HepG2 (cell line): ENCODE results near the gene METTL26. TPM values are rescaled to one million over a fixed set of nuclear protein-coding genes. Genes with fewer than 3 reads are reported as not detected.
A peak's percentile ranks its signal among the peaks of the same experiment; 100 is the strongest.

Source experiments
- FOSL2 ChIP-seq: sonication (generic); formaldehyde crosslinking; IDR thresholded peaks from 2 replicates; pipeline ENCODE4 v1.4.0; 2020; ENCODE audit warnings: missing genetic modification reagents
- HMG20A ChIP-seq: IDR thresholded peaks from 2 replicates; pipeline ENCODE4 v1.6.1; 2016; ENCODE audit warnings: borderline replicate concordance
- ISL2 ChIP-seq: sonication (generic); formaldehyde crosslinking; IDR thresholded peaks from 2 replicates; pipeline ENCODE4 v1.5.0; 2020; ENCODE audit warnings: missing genetic modification reagents
- JDP2 ChIP-seq: sonication (generic); formaldehyde crosslinking; IDR thresholded peaks from 2 replicates; pipeline ENCODE4 v1.8.1; 2022; ENCODE audit warnings: missing genetic modification reagents, borderline replicate concordance
- JUNB ChIP-seq: sonication (generic); formaldehyde crosslinking; IDR thresholded peaks from 2 replicates; pipeline ENCODE4 v1.8.0; 2022; ENCODE audit warnings: missing genetic modification reagents, mild to moderate bottlenecking, borderline replicate concordance
- KLF6 ChIP-seq: IDR thresholded peaks from 2 replicates; pipeline ENCODE4 v1.8.0; 2016; ENCODE audit warnings: missing biosample characterization, missing genetic modification reagents
- MAZ ChIP-seq, 2 experiments: sonication (generic) in 1 of 2; formaldehyde crosslinking in 1 of 2; IDR thresholded peaks; 2 replicates each; pipeline versions ENCODE4 v1.5.0 to v1.6.1; 2012 to 2020; ENCODE audit warnings: low read depth in 2 of 2, mild to moderate bottlenecking in 2 of 2, borderline replicate concordance in 1 of 2, improper control_type of control experiment in 1 of 2, low read length in 1 of 2, missing genetic modification reagents in 1 of 2, moderate library complexity in 1 of 2
- MIER2 ChIP-seq: IDR thresholded peaks from 2 replicates; pipeline ENCODE4 v1.6.1; 2016; ENCODE audit warnings: missing biosample characterization, missing genetic modification reagents
- MXI1 ChIP-seq: IDR thresholded peaks from 3 replicates; pipeline ENCODE4 v1.6.1; 2012; ENCODE audit warnings: low read depth, low read length, inconsistent platforms, borderline replicate concordance
- POLR2AphosphoS2 ChIP-seq: IDR thresholded peaks from 2 replicates; pipeline ENCODE4 v1.6.1; 2011; ENCODE audit warnings: low read depth, low read length, improper control_type of control experiment
- SATB2 ChIP-seq: sonication (generic); formaldehyde crosslinking; IDR thresholded peaks from 2 replicates; pipeline ENCODE4 v1.5.0; 2020; ENCODE audit warnings: missing genetic modification reagents
- SMARCC2 ChIP-seq: fragments of 450-650 bp; IDR thresholded peaks from 2 replicates; pipeline ENCODE4 v1.6.1; 2017; ENCODE audit warnings: antibody characterized with exemption, mild to moderate bottlenecking
- SOX13 ChIP-seq, 3 experiments: fragments of 450-650 bp in 1 of 3; sonication (generic) in 1 of 3; formaldehyde crosslinking in 1 of 3; IDR thresholded peaks in 2 of 3; conservative IDR thresholded peaks in 1 of 3; 2 replicates each; pipeline versions ENCODE4 v1.5.0 to v1.6.1; 2016 to 2020; ENCODE audit warnings: antibody characterized with exemption in 1 of 3, mild to moderate bottlenecking in 1 of 3, missing compliant biosample characterization in 1 of 3, missing genetic modification reagents in 1 of 3, moderate library complexity in 1 of 3
- TOE1 ChIP-seq: sonication (generic); formaldehyde crosslinking; IDR thresholded peaks from 2 replicates; pipeline ENCODE4 v1.4.0; 2020; ENCODE audit warnings: mild to moderate bottlenecking, missing genetic modification reagents
- TRIM24 ChIP-seq: sonication (generic); formaldehyde crosslinking; IDR thresholded peaks from 2 replicates; pipeline ENCODE4 v1.8.0; 2022; ENCODE audit warnings: mild to moderate bottlenecking, missing genetic modification reagents
- ZC3H13 ChIP-seq: sonication (generic); formaldehyde crosslinking; IDR thresholded peaks from 2 replicates; pipeline ENCODE4 v1.8.1; 2023; ENCODE audit warnings: mild to moderate bottlenecking, missing genetic modification reagents, moderate library complexity
- ZNF20 ChIP-seq: sonication (generic); formaldehyde crosslinking; IDR thresholded peaks from 2 replicates; pipeline ENCODE4 v1.4.0; 2020; ENCODE audit warnings: mild to moderate bottlenecking, moderate library complexity, missing genetic modification reagents
- ZNF224 ChIP-seq: sonication (generic); formaldehyde crosslinking; IDR thresholded peaks from 2 replicates; pipeline ENCODE4 v1.5.0; 2020; ENCODE audit warnings: mild to moderate bottlenecking, missing genetic modification reagents
- ZNF546 ChIP-seq: sonication (generic); formaldehyde crosslinking; conservative IDR thresholded peaks from 2 replicates; pipeline ENCODE4 v1.8.1; 2023; ENCODE audit warnings: mild to moderate bottlenecking, missing genetic modification reagents
- ZNF781 ChIP-seq: sonication (generic); formaldehyde crosslinking; IDR thresholded peaks from 2 replicates; pipeline ENCODE4 v1.5.1; 2020; ENCODE audit warnings: borderline replicate concordance, mild to moderate bottlenecking, missing genetic modification reagents; ENCODE audit errors: not compliant biosample characterization
- ZSCAN31 ChIP-seq: sonication (generic); formaldehyde crosslinking; IDR thresholded peaks from 2 replicates; pipeline ENCODE4 v1.5.0; 2020; ENCODE audit warnings: low read depth, mild to moderate bottlenecking, missing genetic modification reagents
- polyA plus RNA-seq, 8 experiments: library from polyadenylated mRNA; depleted of rRNA in 3 of 8; stranded (reverse) in 7 of 8; unstranded in 1 of 8; fragments of >200 nt; fragmentation: Illumina TruSeq in 4 of 8; extraction: Trizol in 4 of 8; gene quantifications; 2 replicates each; pipeline versions ENCODE4 v1.2.1 to v1.2.3, GENCODE V29; 2011 to 2016; ENCODE audit warnings: low read depth in 4 of 8, missing spikeins in 1 of 8, mixed read lengths in 1 of 8; ENCODE audit not compliant: insufficient read depth in 1 of 8
- total RNA-seq, 5 experiments: library from RNA; depleted of rRNA; stranded (reverse); fragments of >200 nt; fragmentation: Illumina TruSeq; extraction: Trizol; gene quantifications; 2 replicates each; pipeline ENCODE4 v1.2.3, GENCODE V29; 2016; ENCODE audit warnings: low read depth in 1 of 5
- TF ChIP-seq, protein P1 (sequence below): sonication (generic); formaldehyde crosslinking; IDR thresholded peaks from 2 replicates; pipeline ENCODE4 v1.8.1; 2023; ENCODE audit warnings: mild to moderate bottlenecking, inconsistent platforms, moderate library complexity, missing genetic modification reagents, borderline replicate concordance
- TF ChIP-seq, protein P2 (sequence below): sonication (generic); formaldehyde crosslinking; IDR thresholded peaks from 2 replicates; pipeline ENCODE4 v1.4.0; 2020; ENCODE audit warnings: mild to moderate bottlenecking, missing genetic modification reagents

Gene METTL26
- total and polyA plus RNA-seq, 2 of the 13 experiments (the other 11 are each of a cell fraction or from before 2014, with no cell fraction given), result 65.5 to 70.1 TPM

DNA sequence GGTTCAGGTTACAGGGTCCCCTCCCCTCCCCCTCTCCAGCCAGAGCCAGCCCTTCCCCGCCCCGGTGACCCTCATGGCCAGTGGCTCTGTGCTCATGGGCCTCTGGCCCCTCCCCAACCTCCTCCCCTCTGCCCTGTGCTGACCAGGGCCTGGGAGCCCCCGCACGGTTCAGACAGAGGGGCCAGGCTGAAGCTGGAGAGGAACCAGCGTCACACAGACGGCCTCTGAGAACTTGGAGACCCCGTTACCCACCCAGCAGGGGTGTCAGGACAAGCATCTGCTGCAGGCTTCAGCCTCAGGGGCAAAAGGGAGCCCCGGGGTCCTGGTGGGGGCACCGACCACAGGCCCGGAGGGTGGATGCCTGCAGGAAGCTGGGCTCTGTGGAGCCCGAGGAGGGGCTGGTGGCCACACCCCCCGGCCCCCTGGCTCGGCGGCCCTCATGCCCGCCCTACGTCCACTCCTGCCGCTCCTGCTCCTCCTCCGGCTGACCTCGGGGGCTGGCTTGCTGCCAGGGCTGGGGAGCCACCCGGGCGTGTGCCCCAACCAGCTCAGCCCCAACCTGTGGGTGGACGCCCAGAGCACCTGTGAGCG, 5.2 kb downstream of the METTL26 start, which contains the start of gene WFIKKN1 (continued):
- TF ChIP-seq TRIM24 (CRISPR knock-in tag) (no peak), FOSL2 (CRISPR knock-in tag) (no peak), ZNF20 (CRISPR knock-in tag) (no peak), ZSCAN31 (CRISPR knock-in tag) (peak; percentile 63; the same call in 1 of the 2 replicates), KLF6 (CRISPR knock-in tag) (no peak), JDP2 (CRISPR knock-in tag) (no peak), SATB2 (CRISPR knock-in tag) (no peak), SOX13 (IDR thresholded peaks at IDR 0.05) (no peak), SOX13 (CRISPR knock-in tag; conservative IDR thresholded peaks at IDR 0.05 in 1 of 2, IDR thresholded peaks at IDR 0.05 in 1 of 2) (no peak; a peak in 1 of 4 replicates), ZC3H13 (CRISPR knock-in tag) (0 out of 2 replicates have a peak, but pooled peaks have one; percentile 13), MIER2 (no peak), JUNB (CRISPR knock-in tag) (no peak), HMG20A (CRISPR knock-in tag) (0 out of 2 replicates have a peak, but pooled peaks have one; percentile 6), ZNF781 (CRISPR knock-in tag) (no peak), TOE1 (CRISPR knock-in tag) (no peak), MAZ (IDR thresholded peaks at IDR 0.05; ENCODE audit: borderline replicate concordance, low read depth, low read length) (no peak), MAZ (CRISPR knock-in tag; IDR thresholded peaks at IDR 0.05; ENCODE audit: low read depth) (peak; percentile 87), POLR2AphosphoS2 (no peak), SMARCC2 (no peak), ZNF546 (CRISPR knock-in tag) (no peak), ZNF224 (CRISPR knock-in tag) (0 out of 2 replicates have a peak, but pooled peaks have one; percentile 35), ISL2 (CRISPR knock-in tag) (0 out of 2 replicates have a peak, but pooled peaks have one; percentile 44), MXI1 (0 out of 3 replicates have a peak, but pooled peaks have one; percentile 6)
- TF ChIP-seq, protein P1, sequence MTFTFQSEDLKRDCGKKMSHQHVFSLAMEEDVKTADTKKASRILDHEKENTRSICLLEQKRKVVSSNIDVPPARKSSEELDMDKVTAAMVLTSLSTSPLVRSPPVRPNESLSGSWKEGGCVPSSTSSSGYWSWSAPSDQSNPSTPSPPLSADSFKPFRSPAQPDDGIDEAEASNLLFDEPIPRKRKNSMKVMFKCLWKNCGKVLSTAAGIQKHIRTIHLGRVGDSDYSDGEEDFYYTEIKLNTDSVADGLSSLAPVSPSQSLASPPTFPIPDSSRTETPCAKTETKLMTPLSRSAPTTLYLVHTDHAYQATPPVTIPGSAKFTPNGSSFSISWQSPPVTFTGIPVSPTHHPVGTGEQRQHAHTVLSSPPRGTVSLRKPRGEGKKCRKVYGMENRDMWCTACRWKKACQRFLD (CRISPR knock-in tag), result no peak
- TF ChIP-seq, protein P2, sequence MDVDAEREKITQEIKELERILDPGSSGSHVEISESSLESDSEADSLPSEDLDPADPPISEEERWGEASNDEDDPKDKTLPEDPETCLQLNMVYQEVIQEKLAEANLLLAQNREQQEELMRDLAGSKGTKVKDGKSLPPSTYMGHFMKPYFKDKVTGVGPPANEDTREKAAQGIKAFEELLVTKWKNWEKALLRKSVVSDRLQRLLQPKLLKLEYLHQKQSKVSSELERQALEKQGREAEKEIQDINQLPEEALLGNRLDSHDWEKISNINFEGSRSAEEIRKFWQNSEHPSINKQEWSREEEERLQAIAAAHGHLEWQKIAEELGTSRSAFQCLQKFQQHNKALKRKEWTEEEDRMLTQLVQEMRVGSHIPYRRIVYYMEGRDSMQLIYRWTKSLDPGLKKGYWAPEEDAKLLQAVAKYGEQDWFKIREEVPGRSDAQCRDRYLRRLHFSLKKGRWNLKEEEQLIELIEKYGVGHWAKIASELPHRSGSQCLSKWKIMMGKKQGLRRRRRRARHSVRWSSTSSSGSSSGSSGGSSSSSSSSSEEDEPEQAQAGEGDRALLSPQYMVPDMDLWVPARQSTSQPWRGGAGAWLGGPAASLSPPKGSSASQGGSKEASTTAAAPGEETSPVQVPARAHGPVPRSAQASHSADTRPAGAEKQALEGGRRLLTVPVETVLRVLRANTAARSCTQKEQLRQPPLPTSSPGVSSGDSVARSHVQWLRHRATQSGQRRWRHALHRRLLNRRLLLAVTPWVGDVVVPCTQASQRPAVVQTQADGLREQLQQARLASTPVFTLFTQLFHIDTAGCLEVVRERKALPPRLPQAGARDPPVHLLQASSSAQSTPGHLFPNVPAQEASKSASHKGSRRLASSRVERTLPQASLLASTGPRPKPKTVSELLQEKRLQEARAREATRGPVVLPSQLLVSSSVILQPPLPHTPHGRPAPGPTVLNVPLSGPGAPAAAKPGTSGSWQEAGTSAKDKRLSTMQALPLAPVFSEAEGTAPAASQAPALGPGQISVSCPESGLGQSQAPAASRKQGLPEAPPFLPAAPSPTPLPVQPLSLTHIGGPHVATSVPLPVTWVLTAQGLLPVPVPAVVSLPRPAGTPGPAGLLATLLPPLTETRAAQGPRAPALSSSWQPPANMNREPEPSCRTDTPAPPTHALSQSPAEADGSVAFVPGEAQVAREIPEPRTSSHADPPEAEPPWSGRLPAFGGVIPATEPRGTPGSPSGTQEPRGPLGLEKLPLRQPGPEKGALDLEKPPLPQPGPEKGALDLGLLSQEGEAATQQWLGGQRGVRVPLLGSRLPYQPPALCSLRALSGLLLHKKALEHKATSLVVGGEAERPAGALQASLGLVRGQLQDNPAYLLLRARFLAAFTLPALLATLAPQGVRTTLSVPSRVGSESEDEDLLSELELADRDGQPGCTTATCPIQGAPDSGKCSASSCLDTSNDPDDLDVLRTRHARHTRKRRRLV (CRISPR knock-in tag), result 0 out of 2 replicates have a peak, but pooled peaks have one; percentile 54
